HG03439 (cell line): ENCODE data around the gene KISS1R.
"Not testable (repeated sequence)": the region's sequence is repeated elsewhere in the genome, so short reads cannot be mapped to it uniquely, and the experiment has no call there.

ENCODE experiments used
- ATAC-seq: cut with Tn5 transposase; IDR thresholded peaks from one replicate; pipeline ENCODE4 v1.9.1; 2021; ENCODE audit warnings: mild to moderate bottlenecking, moderate library complexity; ENCODE audit not compliant: unreplicated experiment

KISS1R gene

GRCh38 chr19:917323-918151 is at the start of gene KISS1R:
TSS of gene KISS1R (plus strand) at chr19:917333. CDS start at chr19:917503, 170 bp downstream.
- ATAC-seq = no peak

- no peak for ATAC-seq
Measured at GRCh38 chr19:867855-868457, 49.2 kb upstream of the KISS1R start.

- ATAC-seq = no peak
Measured at GRCh38 chr19:868458-869244, 48.5 kb upstream of the KISS1R start.

DNA sequence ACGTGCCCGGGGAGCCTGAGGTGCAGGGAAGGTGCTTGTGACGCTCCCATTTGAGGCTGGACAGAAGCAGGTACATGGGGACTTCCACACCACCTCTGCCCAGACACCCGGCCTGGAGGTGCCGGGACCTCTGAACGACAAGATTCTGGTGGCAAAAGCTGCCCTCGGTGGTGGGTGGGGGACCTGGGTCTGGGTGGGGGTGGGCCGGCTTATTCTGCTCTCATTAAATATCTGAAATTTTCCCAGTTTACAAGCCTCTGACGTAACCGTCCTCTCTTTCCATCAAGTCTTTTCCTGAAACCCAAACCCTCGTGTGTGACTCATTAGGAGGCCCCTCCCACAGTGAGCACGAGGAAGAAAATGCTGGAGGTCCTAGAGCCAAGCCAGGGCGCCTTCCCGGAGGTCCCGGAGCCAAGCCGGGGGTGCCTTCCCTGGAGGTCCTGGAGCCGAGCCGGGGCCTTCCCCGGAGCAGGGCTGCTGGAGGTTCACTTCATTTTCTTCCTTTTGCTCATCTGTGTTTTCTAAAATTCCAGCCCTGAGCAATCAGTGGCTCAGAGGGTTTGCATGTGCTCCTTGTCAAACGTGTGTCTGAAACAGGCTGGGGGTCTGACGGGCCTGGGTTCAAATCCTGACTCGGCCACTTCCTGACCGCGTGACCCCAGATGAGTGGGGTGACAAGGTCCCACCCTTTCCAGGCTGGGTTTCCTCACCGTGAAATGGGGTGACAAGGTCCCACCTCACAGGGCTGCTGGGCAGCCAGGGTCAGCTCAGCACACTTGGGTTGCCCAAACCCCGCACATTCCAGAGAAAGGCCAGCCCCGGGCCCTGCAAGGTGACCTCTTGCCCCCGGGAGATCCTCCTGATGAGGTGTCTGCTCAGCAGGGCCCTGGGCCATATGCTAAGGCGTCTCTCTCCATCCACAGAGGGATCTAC is 47.6 kb upstream of the KISS1R start:
- no peak for ATAC-seq

- ATAC-seq = no peak
Measured at GRCh38 chr19:870314-870713, 46.8 kb upstream of the KISS1R start.

DNA sequence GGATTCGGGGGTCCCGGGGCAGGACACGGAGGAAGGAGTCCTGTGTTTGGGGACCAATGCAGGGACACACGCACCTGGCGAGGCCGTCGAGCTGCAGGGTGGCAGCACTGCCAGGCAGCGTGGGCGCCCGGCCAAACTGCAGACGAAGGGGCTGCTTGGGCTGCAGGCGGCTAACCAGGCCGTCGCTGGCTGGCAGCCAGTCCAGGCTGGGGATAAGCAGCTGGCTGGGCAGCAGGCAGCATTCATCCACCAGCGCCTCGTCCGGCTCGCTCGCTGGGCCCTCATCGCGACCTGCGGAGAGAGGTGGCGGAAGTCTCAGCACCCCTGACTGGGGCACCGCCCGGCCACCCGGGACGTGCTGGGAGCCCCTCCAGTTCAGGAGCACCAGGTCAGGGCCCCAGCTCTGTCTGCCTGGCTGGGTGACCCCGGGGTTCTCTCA is 46.2 kb upstream of the KISS1R start:
- ATAC-seq = no peak

- no peak for ATAC-seq
Measured at GRCh38 chr19:871446-872265, 45.5 kb upstream of the KISS1R start.

DNA sequence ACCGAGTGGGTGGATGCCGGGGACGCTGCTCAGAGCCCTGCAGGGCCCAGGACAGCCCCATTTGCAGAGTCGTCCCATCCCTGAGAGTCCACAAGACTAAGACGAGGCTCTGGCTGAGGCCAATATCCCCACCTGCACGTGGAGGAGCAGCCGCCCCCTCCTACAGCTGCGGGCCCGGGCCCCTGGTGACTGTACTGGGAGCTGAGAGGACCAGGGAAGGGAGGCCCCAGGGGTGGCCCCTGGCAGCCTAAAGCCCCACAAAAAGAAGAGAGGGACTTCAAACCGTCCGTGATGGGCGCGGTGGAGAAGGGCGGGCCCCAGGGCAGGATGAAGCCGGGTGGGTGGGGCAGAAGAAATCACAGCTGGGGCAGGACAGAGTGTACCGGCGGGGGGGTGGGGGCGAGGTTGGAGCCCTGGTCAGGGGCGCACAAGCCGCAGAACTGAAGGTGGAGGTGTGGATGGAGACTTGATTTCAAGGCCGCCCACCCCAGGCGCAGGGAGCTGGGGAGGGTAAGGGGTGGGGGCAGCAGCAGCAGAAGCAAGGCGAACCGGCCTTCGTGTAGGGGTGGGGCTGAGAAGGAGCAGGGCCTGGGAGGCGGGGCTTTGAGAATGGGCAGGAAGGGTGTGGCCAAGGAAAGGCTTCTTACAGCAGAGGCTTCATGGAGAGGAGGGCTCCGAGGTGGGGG is 44.7 kb upstream of the KISS1R start:
- no peak for ATAC-seq

DNA sequence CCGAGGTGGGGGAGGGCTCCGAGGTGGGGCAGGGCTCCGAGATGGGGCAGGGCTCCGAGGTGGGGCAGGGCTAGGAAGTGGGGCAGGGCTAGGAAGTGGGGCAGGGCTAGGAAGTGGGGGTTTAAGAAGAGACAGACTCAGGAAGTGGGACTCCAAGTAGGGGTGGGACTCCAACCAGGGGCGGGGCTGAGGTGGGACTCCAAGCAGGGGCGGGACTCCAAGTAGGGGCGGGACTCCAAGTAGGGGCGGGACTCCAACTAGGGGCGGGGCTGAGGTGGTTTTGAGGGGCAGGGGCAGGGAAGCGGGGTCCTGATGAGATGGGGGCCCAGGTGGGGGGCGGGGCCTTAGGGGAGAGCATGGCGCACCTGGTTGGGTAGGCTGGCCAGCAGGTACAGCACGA is 44.0 kb upstream of the KISS1R start:
- ATAC-seq = no peak

DNA sequence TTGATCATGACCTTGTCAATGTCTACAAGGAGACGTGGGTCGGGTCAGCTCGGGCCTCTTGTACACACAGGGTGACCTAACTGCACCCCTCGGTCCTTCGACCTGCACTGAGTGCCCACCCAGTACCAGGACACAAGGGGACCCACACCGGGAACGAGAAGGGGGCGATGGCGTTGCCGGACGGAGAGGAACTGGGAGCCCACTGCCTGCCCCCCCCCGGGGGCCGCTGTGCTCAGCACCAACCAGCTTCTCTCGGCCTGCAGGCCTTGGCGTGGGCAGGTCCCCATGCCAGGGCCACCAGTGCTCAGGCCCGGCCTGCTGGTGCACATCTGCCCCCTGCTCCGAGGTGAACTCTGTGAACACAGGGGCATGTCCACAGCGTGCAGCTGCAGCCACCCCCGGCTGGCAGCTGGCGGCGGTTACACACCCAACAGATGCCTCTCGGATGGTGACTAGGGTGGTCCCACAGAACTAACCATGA is 43.5 kb upstream of the KISS1R start:
- no peak for ATAC-seq

DNA sequence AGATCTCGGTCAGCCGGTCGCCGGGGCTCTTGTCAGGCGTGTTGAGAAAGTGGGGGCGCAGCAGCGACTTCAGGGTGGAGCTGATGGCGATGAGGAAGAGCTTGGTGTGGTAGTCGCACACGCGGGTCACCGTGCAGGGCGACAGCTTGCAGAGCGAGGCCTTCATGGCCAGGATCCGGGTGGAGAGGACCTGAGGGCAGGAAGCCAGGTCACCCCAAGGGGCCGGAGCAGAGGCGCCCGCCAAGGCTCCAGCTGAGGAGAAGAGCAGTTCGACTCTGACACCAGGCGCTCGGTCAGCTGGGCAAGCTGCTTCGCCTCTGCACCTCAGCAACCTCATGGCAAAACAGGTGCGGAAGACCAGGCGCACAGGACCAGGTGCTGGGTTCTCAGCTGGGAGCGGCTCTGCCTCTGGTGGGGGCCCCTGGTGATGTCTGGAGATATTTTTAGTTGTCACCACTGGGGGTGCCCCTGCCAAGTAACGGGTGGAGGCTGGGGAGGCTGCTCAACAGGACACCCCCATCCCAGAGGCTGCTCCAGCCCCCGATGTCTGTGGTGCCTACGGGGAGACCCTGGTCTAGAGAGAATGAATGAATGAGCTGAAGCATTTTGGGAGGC is 41.8 kb upstream of the KISS1R start:
- no peak for ATAC-seq

- ATAC-seq = no peak
Measured at GRCh38 chr19:876089-876488, 41.0 kb upstream of the KISS1R start.

DNA sequence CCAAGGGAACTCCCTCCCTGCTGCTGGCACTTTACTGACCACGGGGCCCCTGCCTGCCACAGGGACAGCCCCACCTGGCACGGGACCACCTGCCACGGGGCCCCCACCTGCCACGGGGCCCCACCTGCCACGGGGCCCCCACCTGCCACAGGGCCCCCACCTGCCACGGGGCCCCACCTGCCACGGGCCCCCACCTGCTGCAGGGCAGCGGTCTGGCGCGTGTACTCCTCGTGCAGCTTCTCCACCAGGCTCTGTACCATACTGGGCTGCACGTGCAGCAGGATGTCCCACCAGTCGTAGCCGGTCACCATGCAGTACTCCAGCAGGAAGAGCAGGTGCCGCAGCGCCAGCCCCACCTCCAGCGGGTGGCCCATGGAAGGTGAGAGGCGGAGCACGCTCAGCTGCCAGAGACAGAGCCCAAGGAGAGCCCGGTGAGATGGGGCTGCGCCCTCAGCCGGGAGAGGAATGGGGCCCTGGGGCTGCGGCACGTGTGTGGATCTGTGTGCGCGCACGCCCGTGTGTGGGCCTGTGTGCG is 40.3 kb upstream of the KISS1R start:
- no peak for ATAC-seq

- ATAC-seq = not testable (repeated sequence)
Measured at GRCh38 chr19:877992-878660, 39.0 kb upstream of the KISS1R start.

DNA sequence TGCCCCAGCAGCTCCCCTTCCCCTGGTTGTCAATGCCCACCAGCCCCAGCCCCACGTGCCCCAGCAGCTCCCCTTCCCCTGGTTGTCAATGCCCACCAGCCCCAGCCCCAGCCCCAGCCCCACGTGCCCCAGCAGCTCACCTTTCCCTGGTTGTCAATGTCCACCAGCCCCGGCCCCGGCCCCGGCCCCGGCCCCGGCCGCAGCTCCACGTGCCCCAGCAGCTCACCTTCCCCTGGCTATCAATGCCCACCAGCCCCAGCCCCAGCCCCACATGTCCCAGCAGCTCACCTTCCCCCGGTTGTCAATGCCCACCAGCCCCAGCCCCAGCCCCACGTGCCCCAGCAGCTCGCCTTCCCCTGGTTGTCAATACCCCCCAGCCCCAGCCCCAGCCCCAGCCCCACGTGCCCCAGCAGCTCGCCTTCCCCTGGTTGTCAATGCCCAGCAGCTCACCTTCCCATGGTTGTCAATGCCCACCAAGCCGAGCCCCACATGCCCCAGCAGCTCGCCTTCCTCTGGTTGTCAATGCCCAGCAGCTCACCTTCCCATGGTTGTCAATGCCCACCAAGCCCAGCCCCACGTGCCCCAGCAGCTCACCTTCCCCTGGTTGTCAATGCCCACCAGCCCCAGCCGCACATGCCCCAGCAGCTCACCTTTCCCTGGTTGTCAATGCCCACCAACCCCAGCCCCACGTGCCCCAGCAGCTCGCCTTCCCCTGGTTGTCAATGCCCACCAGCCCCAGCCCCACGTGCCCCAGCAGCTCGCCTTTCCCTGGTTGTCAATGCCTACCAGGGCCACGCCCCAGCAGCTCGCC is 38.2 kb upstream of the KISS1R start:
- not testable (repeated sequence) for ATAC-seq

- ATAC-seq = no peak
Measured at GRCh38 chr19:879711-880438, 37.3 kb upstream of the KISS1R start.
